Erythroblast (primary cell): ENCODE data around the gene CDK6.

Experiments used
- GATA1 ChIP-seq: IDR thresholded peaks from 2 replicates; pipeline ENCODE4 v1.6.1; 2011; ENCODE audit warnings: low read depth, mild to moderate bottlenecking, control low read depth, low read length, moderate library complexity
- POLR2A ChIP-seq: IDR thresholded peaks from 2 replicates; pipeline ENCODE4 v1.6.1; 2011; ENCODE audit warnings: mild to moderate bottlenecking, low read length

GRCh38 chr7:92769844-92770243 lies 66.5 kb downstream of the CDK6 start:
- no peak for TF ChIP-seq POLR2A
- no peak for TF ChIP-seq GATA1
